ENCODE measurements around the gene DDN.

DDN gene

GRCh38 chr12:48980953-48981756, 18.0 kb downstream of the DDN start:
- Mint-ChIP-seq H3K9me3 (peaks cover 7% of the 10 kb centered on the region), H3K4me1 (peaks cover 69% of the 10 kb centered on the region), H3K4me3 (peak overlapping the region; percentile 76), H3K36me3 (ENCODE audit: low read depth) (no peaks in the 10 kb centered on the region), H3K27me3 (ENCODE audit: low read depth, poor library complexity) (peaks cover 100% of the 10 kb centered on the region), H3K27ac (no peak overlapping the region)
- TF ChIP-seq CTCF (IDR thresholded peaks at IDR 0.05) = peak; percentile 11
- DNase-seq = no peak

GRCh38 chr12:48980389-48980952, 18.7 kb downstream of the DDN start:
- TF ChIP-seq CTCF (IDR thresholded peaks at IDR 0.05) = no peak
- Mint-ChIP-seq H3K36me3 (ENCODE audit: low read depth) (no peaks in the 10 kb centered on the region), H3K9me3 (peaks cover 7% of the 10 kb centered on the region), H3K4me1 (peaks cover 62% of the 10 kb centered on the region), H3K27ac (peak overlapping the region; percentile 69), H3K4me3 (peak overlapping the region; percentile 75), H3K27me3 (ENCODE audit: low read depth, poor library complexity) (peaks cover 100% of the 10 kb centered on the region)
- no peak for DNase-seq

- Mint-ChIP-seq H3K27ac (no peak overlapping the region), H3K4me1 (peaks cover 55% of the 10 kb centered on the region), H3K9me3 (peaks cover 7% of the 10 kb centered on the region), H3K27me3 (ENCODE audit: low read depth, poor library complexity) (peaks cover 100% of the 10 kb centered on the region), H3K4me3 (peak overlapping the region; percentile 75), H3K36me3 (ENCODE audit: low read depth) (no peaks in the 10 kb centered on the region)
- no peak for TF ChIP-seq CTCF (IDR thresholded peaks at IDR 0.05)
- no peak for DNase-seq
Observed at GRCh38 chr12:48979602-48980388, 19.4 kb downstream of the DDN start.

- peaks cover 100% of the 10 kb centered on the region for H3K27me3 Mint-ChIP-seq (ENCODE audit: low read depth, poor library complexity)
- H3K4me1 Mint-ChIP-seq = peaks cover 47% of the 10 kb centered on the region
- H3K9me3 Mint-ChIP-seq = peaks cover 7% of the 10 kb centered on the region
- no peak for TF ChIP-seq CTCF (IDR thresholded peaks at IDR 0.05)
- peak overlapping the region; percentile 69 for H3K27ac Mint-ChIP-seq
- H3K4me3 Mint-ChIP-seq = peak overlapping the region; percentile 75
- no peak for DNase-seq
- H3K36me3 Mint-ChIP-seq (ENCODE audit: low read depth) = no peaks in the 10 kb centered on the region
Observed at GRCh38 chr12:48978741-48979601, 20.2 kb downstream of the DDN start.

GRCh38 chr12:48978291-48978740, 20.9 kb downstream of the DDN start, which contains the start of gene WNT1:
Gene WNT1 (plus strand): TSS chr12:48978322. CDS start chr12:48978651, 329 bp downstream.
- Mint-ChIP-seq H3K9me3 (peaks cover 7% of the 10 kb centered on the region), H3K36me3 (ENCODE audit: low read depth) (no peaks in the 10 kb centered on the region), H3K27ac (peak within 1 kb of the TSS; percentile 69), H3K4me1 (peaks cover 50% of the 10 kb centered on the region), H3K4me3 (peak within 1 kb of the TSS; percentile 75), H3K27me3 (ENCODE audit: low read depth, poor library complexity) (peaks cover 100% of the 10 kb centered on the region)
- DNase-seq = peak; percentile 52
- peak; percentile 32 for TF ChIP-seq CTCF (IDR thresholded peaks at IDR 0.05)
